K562 (cell line): ENCODE results near the gene ZNF835. TPM values are rescaled to one million over a fixed set of nuclear protein-coding genes. Genes with fewer than 3 reads are reported as not detected.

Experiments used
- CREB3 ChIP-seq: fragments of 450-650 bp; conservative IDR thresholded peaks from 2 replicates; pipeline ENCODE4 v1.6.1; 2016; ENCODE audit warnings: missing genetic modification characterization, low read depth, mild to moderate bottlenecking, missing compliant biosample characterization, moderate library complexity
- EP400 ChIP-seq: fragments of 450-650 bp; IDR thresholded peaks from 2 replicates; pipeline ENCODE4 v1.6.1; 2017; ENCODE audit warnings: antibody characterized with exemption, mild to moderate bottlenecking, moderate library complexity
- HNRNPUL1 ChIP-seq: fragments of 200-400 bp; formaldehyde crosslinking; IDR thresholded peaks from 2 replicates; pipeline ENCODE4 v1.6.1; 2017; ENCODE audit warnings: low read length
- PHF21A ChIP-seq: fragments of 450-650 bp; IDR thresholded peaks from 2 replicates; pipeline ENCODE4 v1.6.1; 2017; ENCODE audit warnings: low read depth, borderline replicate concordance
- PRMT5 ChIP-seq: sonication (generic); formaldehyde crosslinking; IDR thresholded peaks from 2 replicates; pipeline ENCODE4 v1.5.0; 2020; ENCODE audit warnings: missing genetic modification reagents
- SMARCC2 ChIP-seq: fragments of 450-650 bp; IDR thresholded peaks from 2 replicates; pipeline ENCODE4 v1.6.1; 2017; ENCODE audit warnings: antibody characterized with exemption, moderate library complexity, mild to moderate bottlenecking, low read depth
- TEAD1 ChIP-seq, 2 experiments: fragments of 450-650 bp in 1 of 2; sonication (generic) in 1 of 2; formaldehyde crosslinking; IDR thresholded peaks; 2 replicates each; pipeline versions ENCODE4 v1.4.0 to v1.8.0; 2020 to 2022; ENCODE audit warnings: mild to moderate bottlenecking in 2 of 2, missing genetic modification reagents in 1 of 2
- ZNF561 ChIP-seq: fragments of 450-650 bp; formaldehyde crosslinking; conservative IDR thresholded peaks from 2 replicates; pipeline ENCODE4 v1.4.0; 2020; ENCODE audit warnings: mild to moderate bottlenecking, moderate library complexity
- ZNF668 ChIP-seq: fragments of 250-450 bp; sonication (Bioruptor Pico); IDR thresholded peaks from 2 replicates; pipeline ENCODE4 v1.8.0; 2022; ENCODE audit warnings: mild to moderate bottlenecking, inconsistent platforms
- ZNF780A ChIP-seq: fragments of 250-450 bp; sonication (Bioruptor Pico); IDR thresholded peaks from 2 replicates; pipeline ENCODE4 v1.5.0; 2021; ENCODE audit warnings: mild to moderate bottlenecking
- polyA plus RNA-seq, 8 experiments: library from polyadenylated mRNA; depleted of rRNA in 4 of 8; stranded (reverse) in 5 of 8; unstranded in 3 of 8; fragments of >200 nt; fragmentation: Nextera tagmentation in 2 of 8; fragmentation: Illumina TruSeq in 1 of 8; extraction: Ambion mirVana in 2 of 8; extraction: Trizol in 1 of 8; gene quantifications; 2 replicates each; pipeline versions ENCODE4 v1.2.1 to v1.2.3, GENCODE V29; 2011 to 2014; ENCODE audit warnings: inconsistent platforms in 1 of 8, missing spikeins in 1 of 8
- total RNA-seq, 7 experiments: library from RNA; depleted of rRNA in 6 of 7; stranded (reverse); fragments of >200 nt in 6 of 7; fragmentation: Illumina TruSeq in 2 of 7; extraction: Trizol in 2 of 7; gene quantifications; 2 replicates each; pipeline versions ENCODE4 v1.2.1 to v1.2.3, GENCODE V29; 2011 to 2021; ENCODE audit warnings: low replicate concordance in 1 of 7
- TF ChIP-seq, protein P1 (sequence below): fragments of 450-650 bp; formaldehyde crosslinking; IDR thresholded peaks from 2 replicates; pipeline ENCODE4 v1.4.0; 2020; ENCODE audit warnings: mild to moderate bottlenecking, moderate library complexity
- TF ChIP-seq, protein P2 (sequence below): fragments of 250-450 bp; sonication (Bioruptor Pico); IDR thresholded peaks from 2 replicates; pipeline ENCODE4 v1.9.0; 2021; ENCODE audit warnings: mild to moderate bottlenecking

Gene ZNF835
- total and polyA plus RNA-seq, 9 of the 15 experiments (the other 6 are each of a cell fraction or from before 2014, with no cell fraction given), result not detected

- TF ChIP-seq TEAD1 (CRISPR knock-in tag; IDR thresholded peaks at IDR 0.05) (no peak), HNRNPUL1 (no peak), CREB3 (tag) (no peak), ZNF668 (no peak), ZNF780A (CRISPR knock-in tag) (no peak), PRMT5 (CRISPR knock-in tag) (no peak), SMARCC2 (no peak), PHF21A (no peak), EP400 (no peak), ZNF561 (CRISPR knock-in tag) (no peak)
- TF ChIP-seq, protein P1, sequence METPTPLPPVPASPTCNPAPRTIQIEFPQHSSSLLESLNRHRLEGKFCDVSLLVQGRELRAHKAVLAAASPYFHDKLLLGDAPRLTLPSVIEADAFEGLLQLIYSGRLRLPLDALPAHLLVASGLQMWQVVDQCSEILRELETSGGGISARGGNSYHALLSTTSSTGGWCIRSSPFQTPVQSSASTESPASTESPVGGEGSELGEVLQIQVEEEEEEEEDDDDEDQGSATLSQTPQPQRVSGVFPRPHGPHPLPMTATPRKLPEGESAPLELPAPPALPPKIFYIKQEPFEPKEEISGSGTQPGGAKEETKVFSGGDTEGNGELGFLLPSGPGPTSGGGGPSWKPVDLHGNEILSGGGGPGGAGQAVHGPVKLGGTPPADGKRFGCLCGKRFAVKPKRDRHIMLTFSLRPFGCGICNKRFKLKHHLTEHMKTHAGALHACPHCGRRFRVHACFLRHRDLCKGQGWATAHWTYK (CRISPR knock-in tag), result no peak
- TF ChIP-seq, protein P2, sequence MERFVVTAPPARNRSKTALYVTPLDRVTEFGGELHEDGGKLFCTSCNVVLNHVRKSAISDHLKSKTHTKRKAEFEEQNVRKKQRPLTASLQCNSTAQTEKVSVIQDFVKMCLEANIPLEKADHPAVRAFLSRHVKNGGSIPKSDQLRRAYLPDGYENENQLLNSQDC, result no peak
These were observed 58.8 kb downstream of the ZNF835 start (continued) for GRCh38 chr19:56612737-56613136.

Other genes starting within 250 kb of the ZNF835 start
Only the 7 nearest of the 8 such genes appear.
- gene ZNF471, start 163.9 kb downstream of the ZNF835 start, total RNA-seq (2014; rRNA removed), result not detected in 2 replicates
- not detected in 2 replicates for gene ZNF471, start 163.9 kb downstream of the ZNF835 start, total RNA-seq (2014; rRNA removed; fragmentation: Illumina TruSeq; extraction: Trizol)
- not detected in 2 replicates for gene ZNF471, start 163.9 kb downstream of the ZNF835 start, total RNA-seq (2015; rRNA removed; fragmentation: Illumina TruSeq; extraction: Trizol)
- gene ZNF471, start 163.9 kb downstream of the ZNF835 start, total RNA-seq (2021), result not detected in 2 replicates
- not detected in 2 replicates for gene ZNF471, start 163.9 kb downstream of the ZNF835 start, polyA plus RNA-seq (2011; rRNA removed)
- gene ZNF471, start 163.9 kb downstream of the ZNF835 start, polyA plus RNA-seq (2014; fragmentation: Illumina TruSeq; extraction: Trizol), result not detected in 2 replicates
- gene ZNF471, start 163.9 kb downstream of the ZNF835 start, polyA plus RNA-seq (2014; fragmentation: Nextera tagmentation; extraction: Ambion mirVana), result not detected
- gene ZNF471, start 163.9 kb downstream of the ZNF835 start, polyA plus RNA-seq (2014; rRNA removed), result not detected in 2 replicates
- gene ZFP28, start 132.8 kb downstream of the ZNF835 start, total RNA-seq (2014; rRNA removed), result not detected in 2 replicates
- gene ZFP28, start 132.8 kb downstream of the ZNF835 start, total RNA-seq (2014; rRNA removed; fragmentation: Illumina TruSeq; extraction: Trizol), result not detected in 2 replicates
- gene ZFP28, start 132.8 kb downstream of the ZNF835 start, total RNA-seq (2015; rRNA removed; fragmentation: Illumina TruSeq; extraction: Trizol), result not detected in 2 replicates
- gene ZFP28, start 132.8 kb downstream of the ZNF835 start, total RNA-seq (2021), result not detected in 2 replicates
- not detected in 2 replicates for gene ZFP28, start 132.8 kb downstream of the ZNF835 start, polyA plus RNA-seq (2011; rRNA removed)
- gene ZFP28, start 132.8 kb downstream of the ZNF835 start, polyA plus RNA-seq (2014; fragmentation: Illumina TruSeq; extraction: Trizol), result 0.04 and 0.06 TPM in 2 replicates
- under 1 TPM in 1 of 2 experiments, not detected in 1; 0.01 TPM for gene ZFP28, start 132.8 kb downstream of the ZNF835 start, polyA plus RNA-seq (2014; fragmentation: Nextera tagmentation; extraction: Ambion mirVana)
- not detected in 2 replicates for gene ZFP28, start 132.8 kb downstream of the ZNF835 start, polyA plus RNA-seq (2014; rRNA removed)
- gene ZNF470, start 104.3 kb downstream of the ZNF835 start, total RNA-seq (2014; rRNA removed), result not detected in 2 replicates
- gene ZNF470, start 104.3 kb downstream of the ZNF835 start, total RNA-seq (2014; rRNA removed; fragmentation: Illumina TruSeq; extraction: Trizol), result not detected in 2 replicates
- not detected in 2 replicates for gene ZNF470, start 104.3 kb downstream of the ZNF835 start, total RNA-seq (2015; rRNA removed; fragmentation: Illumina TruSeq; extraction: Trizol)
- not detected in 2 replicates for gene ZNF470, start 104.3 kb downstream of the ZNF835 start, total RNA-seq (2021)
- gene ZNF470, start 104.3 kb downstream of the ZNF835 start, polyA plus RNA-seq (2011; rRNA removed), result 0.03 TPM in 1 of 2 replicates, not detected in the other
- gene ZNF470, start 104.3 kb downstream of the ZNF835 start, polyA plus RNA-seq (2014; fragmentation: Illumina TruSeq; extraction: Trizol), result 0.03 TPM in 1 of 2 replicates, not detected in the other
- gene ZNF470, start 104.3 kb downstream of the ZNF835 start, polyA plus RNA-seq (2014; fragmentation: Nextera tagmentation; extraction: Ambion mirVana), result not detected
- gene ZNF470, start 104.3 kb downstream of the ZNF835 start, polyA plus RNA-seq (2014; rRNA removed), result not detected in 2 replicates
- gene ZNF71, start 76.5 kb downstream of the ZNF835 start, total RNA-seq (2014; rRNA removed), result 0.05 and 0.08 TPM in 2 replicates
- 0.04 and 0.29 TPM in 2 replicates for gene ZNF71, start 76.5 kb downstream of the ZNF835 start, total RNA-seq (2014; rRNA removed; fragmentation: Illumina TruSeq; extraction: Trizol)
- 0.04 and 0.07 TPM in 2 replicates for gene ZNF71, start 76.5 kb downstream of the ZNF835 start, total RNA-seq (2015; rRNA removed; fragmentation: Illumina TruSeq; extraction: Trizol)
- 0.13 and 0.16 TPM in 2 replicates for gene ZNF71, start 76.5 kb downstream of the ZNF835 start, total RNA-seq (2021)
- 0.06 and 0.18 TPM in 2 replicates for gene ZNF71, start 76.5 kb downstream of the ZNF835 start, polyA plus RNA-seq (2011; rRNA removed)
- 0.22 TPM in 1 of 2 replicates, not detected in the other for gene ZNF71, start 76.5 kb downstream of the ZNF835 start, polyA plus RNA-seq (2014; fragmentation: Illumina TruSeq; extraction: Trizol)
- gene ZNF71, start 76.5 kb downstream of the ZNF835 start, polyA plus RNA-seq (2014; fragmentation: Nextera tagmentation; extraction: Ambion mirVana), result not detected
- gene ZNF71, start 76.5 kb downstream of the ZNF835 start, polyA plus RNA-seq (2014; rRNA removed), result 0.03 TPM in 1 of 2 replicates, not detected in the other
- gene SMIM17, start 28.6 kb downstream of the ZNF835 start, total RNA-seq (2014; rRNA removed), result not detected in 2 replicates
- not detected in 2 replicates for gene SMIM17, start 28.6 kb downstream of the ZNF835 start, total RNA-seq (2014; rRNA removed; fragmentation: Illumina TruSeq; extraction: Trizol)
- not detected in 2 replicates for gene SMIM17, start 28.6 kb downstream of the ZNF835 start, total RNA-seq (2015; rRNA removed; fragmentation: Illumina TruSeq; extraction: Trizol)
- not detected in 2 replicates for gene SMIM17, start 28.6 kb downstream of the ZNF835 start, total RNA-seq (2021)
- gene SMIM17, start 28.6 kb downstream of the ZNF835 start, polyA plus RNA-seq (2011; rRNA removed), result not detected in 2 replicates
- gene SMIM17, start 28.6 kb downstream of the ZNF835 start, polyA plus RNA-seq (2014; fragmentation: Illumina TruSeq; extraction: Trizol), result not detected in 2 replicates
- not detected for gene SMIM17, start 28.6 kb downstream of the ZNF835 start, polyA plus RNA-seq (2014; fragmentation: Nextera tagmentation; extraction: Ambion mirVana)
- gene SMIM17, start 28.6 kb downstream of the ZNF835 start, polyA plus RNA-seq (2014; rRNA removed), result not detected in 2 replicates
- gene PEG3, start 169.0 kb upstream of the ZNF835 start, total RNA-seq (2014; rRNA removed), result not detected in 2 replicates
- gene PEG3, start 169.0 kb upstream of the ZNF835 start, total RNA-seq (2014; rRNA removed; fragmentation: Illumina TruSeq; extraction: Trizol), result not detected in 2 replicates
- gene PEG3, start 169.0 kb upstream of the ZNF835 start, total RNA-seq (2015; rRNA removed; fragmentation: Illumina TruSeq; extraction: Trizol), result not detected in 2 replicates
- 0.34 and 0.40 TPM in 2 replicates for gene PEG3, start 169.0 kb upstream of the ZNF835 start, total RNA-seq (2021)
- not detected in 2 replicates for gene PEG3, start 169.0 kb upstream of the ZNF835 start, polyA plus RNA-seq (2011; rRNA removed)
- gene PEG3, start 169.0 kb upstream of the ZNF835 start, polyA plus RNA-seq (2014; fragmentation: Illumina TruSeq; extraction: Trizol), result not detected in 2 replicates
- under 1 TPM in 1 of 2 experiments, not detected in 1; 0.04 TPM for gene PEG3, start 169.0 kb upstream of the ZNF835 start, polyA plus RNA-seq (2014; fragmentation: Nextera tagmentation; extraction: Ambion mirVana)
- not detected in 2 replicates for gene PEG3, start 169.0 kb upstream of the ZNF835 start, polyA plus RNA-seq (2014; rRNA removed)
- gene ZIM2, start 169.0 kb upstream of the ZNF835 start, total RNA-seq (2014; rRNA removed), result not detected in 2 replicates
- gene ZIM2, start 169.0 kb upstream of the ZNF835 start, total RNA-seq (2014; rRNA removed; fragmentation: Illumina TruSeq; extraction: Trizol), result not detected in 2 replicates
- gene ZIM2, start 169.0 kb upstream of the ZNF835 start, total RNA-seq (2015; rRNA removed; fragmentation: Illumina TruSeq; extraction: Trizol), result not detected in 2 replicates
- gene ZIM2, start 169.0 kb upstream of the ZNF835 start, total RNA-seq (2021), result not detected in 2 replicates
- gene ZIM2, start 169.0 kb upstream of the ZNF835 start, polyA plus RNA-seq (2011; rRNA removed), result not detected in 2 replicates
- gene ZIM2, start 169.0 kb upstream of the ZNF835 start, polyA plus RNA-seq (2014; fragmentation: Illumina TruSeq; extraction: Trizol), result not detected in 2 replicates
- gene ZIM2, start 169.0 kb upstream of the ZNF835 start, polyA plus RNA-seq (2014; fragmentation: Nextera tagmentation; extraction: Ambion mirVana), result not detected
- not detected in 2 replicates for gene ZIM2, start 169.0 kb upstream of the ZNF835 start, polyA plus RNA-seq (2014; rRNA removed)